HG02763 (cell line): ENCODE data around the gene GCNT3.
"Not testable (repeated sequence)": the region's sequence is repeated elsewhere in the genome, so short reads cannot be mapped to it uniquely, and the experiment has no call there.

Experiments
- ATAC-seq: cut with Tn5 transposase; IDR thresholded peaks from one replicate; pipeline ENCODE4 v1.9.1; 2021; ENCODE audit warnings: mild to moderate bottlenecking, moderate library complexity; ENCODE audit not compliant: unreplicated experiment

Gene GCNT3

DNA sequence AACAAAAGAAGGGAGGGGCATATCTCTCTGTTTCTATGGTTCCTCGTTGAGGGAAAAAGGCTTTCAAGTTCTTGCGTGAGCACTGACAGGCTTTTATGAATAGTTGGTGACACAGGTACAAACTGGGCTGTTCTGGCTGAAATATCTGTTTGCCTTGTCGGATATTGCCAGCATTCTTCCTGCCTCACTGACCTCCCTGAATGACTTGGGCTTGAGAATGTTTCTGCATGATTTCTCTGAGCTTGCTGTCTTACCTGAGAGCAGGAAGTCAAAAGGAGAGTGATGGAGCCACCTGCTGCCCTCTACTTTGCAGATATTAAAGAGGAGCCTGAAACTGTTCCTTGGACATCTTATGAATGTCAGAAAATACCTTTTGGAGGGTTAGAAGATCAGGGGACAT is 4.8 kb downstream of the GCNT3 start:
- no peak for ATAC-seq

DNA sequence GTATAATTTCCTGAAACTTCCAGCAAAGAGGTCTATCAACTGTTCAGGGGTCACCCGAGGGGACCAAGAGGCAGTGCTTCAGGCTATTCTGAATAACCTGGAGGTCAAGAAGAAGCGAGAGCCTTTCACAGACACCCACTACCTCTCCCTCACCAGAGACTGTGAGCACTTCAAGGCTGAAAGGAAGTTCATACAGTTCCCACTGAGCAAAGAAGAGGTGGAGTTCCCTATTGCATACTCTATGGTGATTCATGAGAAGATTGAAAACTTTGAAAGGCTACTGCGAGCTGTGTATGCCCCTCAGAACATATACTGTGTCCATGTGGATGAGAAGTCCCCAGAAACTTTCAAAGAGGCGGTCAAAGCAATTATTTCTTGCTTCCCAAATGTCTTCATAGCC is 6.8 kb downstream of the GCNT3 start:
- ATAC-seq, result no peak

- ATAC-seq, result no peak
These were observed 10.7 kb downstream of the GCNT3 start for GRCh38 chr15:59622289-59622688.

DNA sequence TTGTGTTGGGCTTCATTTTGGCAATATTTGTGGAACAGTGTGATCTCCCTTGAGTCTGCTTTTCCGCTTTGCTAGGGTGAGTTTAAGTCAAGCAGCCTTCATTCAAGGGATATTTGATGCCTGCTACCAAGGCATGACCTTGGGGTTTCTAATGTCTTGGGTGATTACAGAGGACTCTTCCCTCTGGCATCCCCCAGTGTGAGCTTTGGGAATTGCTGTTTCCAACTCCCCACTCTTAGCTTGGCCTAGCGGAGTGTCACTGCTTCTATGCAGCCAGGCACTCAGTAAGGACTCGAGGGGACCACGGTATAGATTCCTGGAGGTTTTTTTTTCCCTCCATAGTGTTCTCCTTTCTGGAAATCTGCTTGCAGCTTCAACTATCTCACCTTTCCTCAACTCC is 21.1 kb downstream of the GCNT3 start:
- no peak for ATAC-seq

GRCh38 chr15:59636184-59636583 is 24.6 kb downstream of the GCNT3 start:
- no peak for ATAC-seq

DNA sequence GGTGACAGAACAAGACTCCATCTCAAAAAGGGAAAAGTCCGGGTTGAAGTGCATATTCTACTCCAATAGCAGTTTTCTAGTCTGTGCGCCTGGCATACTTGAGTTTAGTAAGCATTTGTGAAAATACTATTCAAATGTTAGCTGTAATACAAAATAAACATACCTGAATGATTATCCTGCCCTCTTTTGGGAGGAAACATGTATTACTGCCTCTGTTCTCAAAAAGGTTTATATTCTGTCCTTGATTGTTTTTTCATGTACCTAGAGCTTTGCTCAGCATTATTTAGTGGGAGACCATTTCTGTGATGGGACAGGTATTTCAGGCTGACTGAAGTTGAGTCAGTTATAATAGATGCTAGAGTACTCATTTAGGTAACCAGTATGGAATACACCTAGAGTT is 25.9 kb downstream of the GCNT3 start:
- ATAC-seq, result not testable (repeated sequence)

GRCh38 chr15:59642351-59642750 is 30.8 kb downstream of the GCNT3 start:
- no peak for ATAC-seq

DNA sequence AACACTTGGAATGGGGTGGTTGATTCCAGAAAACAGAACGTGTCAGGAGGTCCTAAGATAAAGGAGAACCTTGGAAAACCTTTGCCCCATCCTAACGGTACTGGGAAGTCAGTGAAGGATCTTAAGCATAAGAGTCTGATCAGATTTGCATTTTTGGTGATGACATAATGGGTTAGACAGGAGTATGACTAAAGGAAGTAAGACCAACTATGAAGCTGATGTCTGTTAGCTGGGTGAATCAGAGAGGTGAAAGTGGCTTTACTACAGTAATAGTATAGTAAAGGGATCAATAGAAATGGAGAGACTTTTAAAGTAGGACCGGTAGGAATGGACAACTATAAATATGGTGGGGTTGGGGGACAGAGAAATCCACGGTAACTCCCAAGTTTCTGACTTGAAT is 33.2 kb downstream of the GCNT3 start:
- no peak for ATAC-seq

- not testable (repeated sequence) for ATAC-seq
These were observed 34.2 kb downstream of the GCNT3 start for GRCh38 chr15:59645812-59646211.

- ATAC-seq, result no peak
These were observed 34.7 kb downstream of the GCNT3 start for GRCh38 chr15:59646277-59646676.

GRCh38 chr15:59647085-59647484 is 35.5 kb downstream of the GCNT3 start:
- ATAC-seq, result no peak

- ATAC-seq, result no peak
These were observed 38.0 kb downstream of the GCNT3 start for GRCh38 chr15:59649603-59650002.

- ATAC-seq, result no peak
These were observed 42.5 kb downstream of the GCNT3 start for GRCh38 chr15:59654046-59654445.

- ATAC-seq, result peak; percentile 98
These were observed 45.5 kb downstream of the GCNT3 start, which contains the start of gene GTF2A2 for GRCh38 chr15:59656897-59657634. GTF2A2 (minus strand) TSS chr15:59657515; CDS start chr15:59652277, 5,238 bp downstream.

- peak; percentile 7 for ATAC-seq
These were observed 46.1 kb downstream of the GCNT3 start for GRCh38 chr15:59657635-59658125.

DNA sequence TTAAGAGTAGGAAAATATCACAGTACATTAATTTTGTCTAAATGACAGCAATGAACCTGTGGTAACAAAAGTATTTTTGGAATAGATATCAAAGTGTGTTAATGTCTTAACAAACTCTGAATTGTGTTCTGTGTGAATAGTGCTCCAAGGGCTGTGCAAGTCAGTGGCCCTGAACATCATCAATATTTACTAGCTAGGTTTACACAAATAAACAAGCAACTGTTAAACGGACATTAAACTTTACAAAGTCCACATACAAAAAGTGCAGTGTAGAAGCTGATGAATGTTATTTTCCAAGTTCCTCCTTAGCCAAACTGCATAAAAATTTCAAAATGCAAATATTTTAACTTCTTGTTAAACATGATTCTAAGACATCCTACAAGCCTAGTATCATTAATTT is 47.8 kb downstream of the GCNT3 start:
- no peak for ATAC-seq

DNA sequence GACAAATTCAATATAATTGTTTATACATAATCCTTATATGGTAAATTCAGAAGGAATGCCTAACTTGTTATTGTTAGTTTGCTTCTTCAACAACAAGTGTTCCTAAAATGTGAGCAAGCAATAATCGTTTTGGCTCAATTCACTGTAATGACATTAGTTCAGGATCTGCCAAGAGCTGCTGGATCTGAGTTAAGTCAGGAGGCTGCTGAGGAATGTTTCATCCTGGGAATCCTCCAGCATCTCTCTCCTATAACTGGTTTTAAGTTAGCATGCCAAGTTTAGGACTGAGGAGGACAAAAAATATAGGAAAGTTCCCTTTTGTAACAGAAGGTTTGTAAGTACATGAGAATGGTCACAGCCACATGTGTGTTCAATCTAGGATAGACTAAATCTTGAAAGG is 50.7 kb downstream of the GCNT3 start:
- ATAC-seq, result no peak

- no peak for ATAC-seq
These were observed 57.0 kb downstream of the GCNT3 start for GRCh38 chr15:59668556-59668955.
